ENCODE measurements around the gene SLC6A6. TPM values are rescaled to one million over a fixed set of nuclear protein-coding genes. Genes with fewer than 3 reads are reported as not detected.

The SLC6A6 gene
- total and polyA plus RNA-seq, 10 of the 15 experiments (the other 5 are each of a cell fraction or from before 2014, with no cell fraction given), result 5.6 to 47.0 (median 20.2) TPM

- TF ChIP-seq, protein P1, sequence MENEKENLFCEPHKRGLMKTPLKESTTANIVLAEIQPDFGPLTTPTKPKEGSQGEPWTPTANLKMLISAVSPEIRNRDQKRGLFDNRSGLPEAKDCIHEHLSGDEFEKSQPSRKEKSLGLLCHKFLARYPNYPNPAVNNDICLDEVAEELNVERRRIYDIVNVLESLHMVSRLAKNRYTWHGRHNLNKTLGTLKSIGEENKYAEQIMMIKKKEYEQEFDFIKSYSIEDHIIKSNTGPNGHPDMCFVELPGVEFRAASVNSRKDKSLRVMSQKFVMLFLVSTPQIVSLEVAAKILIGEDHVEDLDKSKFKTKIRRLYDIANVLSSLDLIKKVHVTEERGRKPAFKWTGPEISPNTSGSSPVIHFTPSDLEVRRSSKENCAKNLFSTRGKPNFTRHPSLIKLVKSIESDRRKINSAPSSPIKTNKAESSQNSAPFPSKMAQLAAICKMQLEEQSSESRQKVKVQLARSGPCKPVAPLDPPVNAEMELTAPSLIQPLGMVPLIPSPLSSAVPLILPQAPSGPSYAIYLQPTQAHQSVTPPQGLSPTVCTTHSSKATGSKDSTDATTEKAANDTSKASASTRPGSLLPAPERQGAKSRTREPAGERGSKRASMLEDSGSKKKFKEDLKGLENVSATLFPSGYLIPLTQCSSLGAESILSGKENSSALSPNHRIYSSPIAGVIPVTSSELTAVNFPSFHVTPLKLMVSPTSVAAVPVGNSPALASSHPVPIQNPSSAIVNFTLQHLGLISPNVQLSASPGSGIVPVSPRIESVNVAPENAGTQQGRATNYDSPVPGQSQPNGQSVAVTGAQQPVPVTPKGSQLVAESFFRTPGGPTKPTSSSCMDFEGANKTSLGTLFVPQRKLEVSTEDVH (IDR thresholded peaks at IDR 0.05; ENCODE audit: low read depth, partially characterized antibody), result no peak
- TF ChIP-seq NR2C1 (IDR thresholded peaks at IDR 0.05) (no peak; the same call in 1 of the 2 replicates), RFX5 (IDR thresholded peaks at IDR 0.05; ENCODE audit: low read depth, low read length) (no peak), SMARCA5 (IDR thresholded peaks at IDR 0.05) (peak; percentile 99), CBX5 (IDR thresholded peaks at IDR 0.05; ENCODE audit: low read depth) (no peak), DPF2 (IDR thresholded peaks at IDR 0.05) (peak; percentile 96), ZBTB11 (CRISPR knock-in tag; IDR thresholded peaks at IDR 0.05) (no peak), PAX5 (IDR thresholded peaks at IDR 0.05; ENCODE audit: borderline replicate concordance, low read depth, low read length) (peak; percentile 77; the same call in 1 of the 2 replicates), CREM (IDR thresholded peaks at IDR 0.05; ENCODE audit: low read depth) (0 out of 2 replicates have a peak, but pooled peaks have one; percentile 13), SIX5 (IDR thresholded peaks at IDR 0.05; ENCODE audit: low read depth, low read length, severe bottlenecking) (no peak), BRCA1 (IDR thresholded peaks at IDR 0.05; ENCODE audit: low read depth, low read length) (no peak), ZBTB4 (CRISPR knock-in tag; IDR thresholded peaks at IDR 0.05) (no peak), NR2F1 (conservative IDR thresholded peaks at IDR 0.05) (peak; percentile 68), MXI1 (IDR thresholded peaks at IDR 0.05; ENCODE audit: low read depth, low read length) (peak; percentile 91), POU2F2 (IDR thresholded peaks at IDR 0.05; ENCODE audit: borderline replicate concordance, low read depth, low read length) (peak; percentile 26; the same call in 1 of the 3 replicates), TARDBP (IDR thresholded peaks at IDR 0.05; ENCODE audit: borderline replicate concordance) (no peak), RELA (IDR thresholded peaks at IDR 0.05; ENCODE audit: borderline replicate concordance, partially characterized antibody) (peak; percentile 33)
- TF ChIP-seq, protein P2, sequence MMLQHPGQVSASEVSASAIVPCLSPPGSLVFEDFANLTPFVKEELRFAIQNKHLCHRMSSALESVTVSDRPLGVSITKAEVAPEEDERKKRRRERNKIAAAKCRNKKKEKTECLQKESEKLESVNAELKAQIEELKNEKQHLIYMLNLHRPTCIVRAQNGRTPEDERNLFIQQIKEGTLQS (IDR thresholded peaks at IDR 0.05; ENCODE audit: borderline replicate concordance, extremely low read depth, low read depth, low read length), result no peak
- TF ChIP-seq, protein P3, sequence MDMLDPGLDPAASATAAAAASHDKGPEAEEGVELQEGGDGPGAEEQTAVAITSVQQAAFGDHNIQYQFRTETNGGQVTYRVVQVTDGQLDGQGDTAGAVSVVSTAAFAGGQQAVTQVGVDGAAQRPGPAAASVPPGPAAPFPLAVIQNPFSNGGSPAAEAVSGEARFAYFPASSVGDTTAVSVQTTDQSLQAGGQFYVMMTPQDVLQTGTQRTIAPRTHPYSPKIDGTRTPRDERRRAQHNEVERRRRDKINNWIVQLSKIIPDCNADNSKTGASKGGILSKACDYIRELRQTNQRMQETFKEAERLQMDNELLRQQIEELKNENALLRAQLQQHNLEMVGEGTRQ (IDR thresholded peaks at IDR 0.05; ENCODE audit: borderline replicate concordance, low read depth, low read length), result no peak
Observed at GRCh38 chr3:14431917-14432834, 29.8 kb downstream of the SLC6A6 start (continued).

Measured in GM12878 (cell line).